Neuron (in vitro differentiated cells): ENCODE measurements around the gene TRPC3.
A peak's percentile ranks its signal among the peaks of the same experiment; 100 is the strongest.

Experiments
- H2AFZ ChIP-seq: one replicate; pipeline ENCODE4 v1.6.1; 2013; ENCODE audit warnings: low read depth, mild to moderate bottlenecking, inconsistent platforms, low read length, moderate library complexity
- H3K27me3 ChIP-seq: one replicate; pipeline ENCODE4 v1.6.1; 2013; ENCODE audit warnings: low read length; ENCODE audit not compliant: insufficient read depth
- H3K36me3 ChIP-seq: one replicate; pipeline ENCODE4 v1.6.1; 2013; ENCODE audit warnings: low read length; ENCODE audit not compliant: insufficient read depth
- H3K4me1 ChIP-seq: one replicate; pipeline ENCODE4 v1.6.1; 2013; ENCODE audit warnings: low read length; ENCODE audit not compliant: insufficient read depth
- H3K4me3 ChIP-seq: 2 replicates; pipeline ENCODE4 v1.5.1; 2013; ENCODE audit warnings: mild to moderate bottlenecking, low read length, moderate library complexity
- H3K9me3 ChIP-seq: one replicate; pipeline ENCODE4 v1.6.1; 2013; ENCODE audit warnings: low read length

The TRPC3 gene

DNA sequence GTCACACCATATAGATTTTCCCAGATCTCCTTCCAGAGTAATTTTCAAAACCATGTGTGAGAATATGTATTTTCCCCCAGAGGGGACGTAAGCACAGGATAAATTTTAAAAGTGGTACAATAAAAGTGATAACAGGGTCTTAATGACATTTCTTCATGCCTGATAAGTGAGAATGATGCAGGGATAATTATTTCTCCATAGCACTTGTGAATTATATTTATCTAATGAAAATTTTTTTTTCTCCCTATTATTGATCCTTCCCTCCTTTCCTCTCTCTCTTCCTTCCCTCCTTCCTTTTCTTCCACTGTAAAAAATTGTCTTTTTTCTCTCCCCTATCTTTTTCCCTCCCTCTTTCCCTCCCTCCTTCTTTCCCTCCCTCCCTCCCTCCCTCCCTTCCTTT, 17.0 kb upstream of the TRPC3 start:
- Histone ChIP-seq H3K9me3 (no peaks in the 10 kb centered on the region), H3K4me3 (no peak overlapping the region), H3K36me3 (no peaks in the 10 kb centered on the region), H2AFZ (no peak overlapping the region), H3K4me1 (no peaks in the 10 kb centered on the region), H3K27me3 (peaks cover 2% of the 10 kb centered on the region)

DNA sequence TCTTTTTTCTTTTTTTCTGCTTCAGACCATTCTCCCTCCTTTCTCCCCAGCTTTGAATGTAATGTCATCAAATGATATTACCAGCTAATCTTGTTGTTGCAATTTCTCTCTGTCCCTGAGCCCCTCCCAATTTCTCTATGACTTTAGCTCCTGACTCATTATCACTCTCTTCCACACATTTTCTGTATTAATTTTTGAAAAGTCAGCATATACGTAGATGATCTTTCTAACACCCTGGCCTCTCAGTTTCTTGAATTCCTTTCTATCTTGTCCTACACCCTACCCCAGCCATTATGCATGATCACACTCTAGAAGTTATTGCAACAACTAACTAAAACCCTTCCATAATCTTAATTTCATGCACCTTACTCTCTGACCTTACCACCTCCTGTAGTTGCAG, 13.1 kb upstream of the TRPC3 start:
- no peak overlapping the region for H3K4me3 ChIP-seq
- H2AFZ ChIP-seq = no peak overlapping the region
- H3K4me1 ChIP-seq = no peaks in the 10 kb centered on the region
- H3K9me3 ChIP-seq = no peaks in the 10 kb centered on the region
- peaks cover 2% of the 10 kb centered on the region for H3K27me3 ChIP-seq
- no peaks in the 10 kb centered on the region for H3K36me3 ChIP-seq

DNA sequence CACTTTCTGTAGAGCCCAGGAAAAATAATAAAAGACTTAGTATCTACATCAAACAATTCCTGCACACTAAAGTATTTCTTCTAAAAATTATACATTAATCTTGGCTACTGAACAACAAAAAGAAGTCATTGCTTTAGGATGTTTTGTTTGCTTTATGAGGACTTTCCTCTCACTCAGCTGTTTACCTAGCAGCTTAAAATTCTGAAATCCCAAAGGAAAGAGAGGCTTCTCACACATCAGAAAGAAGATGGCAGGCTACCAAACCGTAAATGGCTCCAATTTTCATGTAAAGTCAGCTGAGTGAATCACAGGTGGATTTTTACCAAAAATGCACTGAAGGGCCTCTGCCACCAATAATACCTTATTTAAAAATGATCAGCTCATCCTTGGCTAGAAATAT, 9.0 kb upstream of the TRPC3 start:
- Histone ChIP-seq H3K27me3 (peaks cover 2% of the 10 kb centered on the region), H3K4me1 (no peaks in the 10 kb centered on the region), H2AFZ (no peak overlapping the region), H3K9me3 (no peaks in the 10 kb centered on the region), H3K36me3 (no peaks in the 10 kb centered on the region), H3K4me3 (no peak overlapping the region)

- Histone ChIP-seq H2AFZ (no peak overlapping the region), H3K4me1 (no peaks in the 10 kb centered on the region), H3K4me3 (no peak overlapping the region), H3K36me3 (no peaks in the 10 kb centered on the region), H3K27me3 (peaks cover 4% of the 10 kb centered on the region), H3K9me3 (no peaks in the 10 kb centered on the region)
These were observed 6.9 kb upstream of the TRPC3 start for GRCh38 chr4:121958777-121959176.

- Histone ChIP-seq H3K9me3 (no peaks in the 10 kb centered on the region), H3K4me1 (no peaks in the 10 kb centered on the region), H2AFZ (no peak overlapping the region), H3K27me3 (peaks cover 18% of the 10 kb centered on the region), H3K36me3 (no peaks in the 10 kb centered on the region), H3K4me3 (no peak overlapping the region)
These were observed 5.4 kb upstream of the TRPC3 start for GRCh38 chr4:121957266-121957665.

DNA sequence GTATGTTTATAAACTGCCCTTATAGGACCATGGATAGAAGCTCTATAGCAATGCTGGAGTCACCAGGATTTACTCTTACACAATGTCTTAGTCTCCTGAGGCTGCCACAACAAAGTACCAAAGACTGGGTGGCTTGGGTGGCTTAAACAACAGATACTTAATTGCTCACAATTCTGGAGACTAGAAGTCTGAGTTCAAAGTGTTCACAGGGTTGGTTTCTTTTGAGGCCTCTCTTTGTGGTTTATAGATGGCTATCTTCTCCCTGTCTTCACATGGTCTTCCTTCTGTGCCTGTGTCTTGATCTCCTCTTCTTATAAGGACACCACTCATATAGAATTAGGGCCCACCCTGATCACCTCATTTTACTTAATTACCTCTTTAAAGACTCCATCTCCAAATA, 2.0 kb upstream of the TRPC3 start:
- no peaks in the 10 kb centered on the region for H3K9me3 ChIP-seq
- H3K4me1 ChIP-seq = no peaks in the 10 kb centered on the region
- H3K4me3 ChIP-seq = no peak overlapping the region
- no peaks in the 10 kb centered on the region for H3K36me3 ChIP-seq
- no peak overlapping the region for H2AFZ ChIP-seq
- peaks cover 19% of the 10 kb centered on the region for H3K27me3 ChIP-seq

DNA sequence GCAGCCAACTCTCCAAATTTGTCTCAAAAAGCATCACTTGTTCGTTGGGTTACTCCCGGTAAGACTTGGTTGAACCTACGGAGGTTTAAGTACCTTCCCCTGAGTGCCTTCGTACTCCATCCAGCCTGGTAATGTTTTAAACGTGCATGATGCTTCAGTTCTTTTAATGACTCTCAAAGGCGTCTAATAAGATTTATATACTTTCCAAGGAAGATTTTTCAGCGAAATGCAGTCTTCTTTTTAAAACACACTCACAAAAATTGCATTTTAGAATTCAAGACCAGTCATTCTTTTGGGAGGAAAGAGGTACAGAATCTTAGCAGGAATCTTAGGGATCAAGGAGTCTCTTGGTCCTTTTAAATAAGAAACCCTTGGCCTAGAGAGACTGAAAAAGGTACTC, 430 bp upstream of the TRPC3 start:
- no peaks in the 10 kb centered on the region for H3K9me3 ChIP-seq
- H3K36me3 ChIP-seq = no peaks in the 10 kb centered on the region
- peaks cover 19% of the 10 kb centered on the region for H3K27me3 ChIP-seq
- peak overlapping the region; percentile 54 for H3K4me3 ChIP-seq
- H3K4me1 ChIP-seq = no peaks in the 10 kb centered on the region
- no peak overlapping the region for H2AFZ ChIP-seq

GRCh38 chr4:121950680-121951520, 960 bp downstream of the TRPC3 start:
- Histone ChIP-seq H3K4me3 (peak overlapping the region; percentile 54), H3K4me1 (no peaks in the 10 kb centered on the region), H2AFZ (peak overlapping the region; percentile 96), H3K9me3 (no peaks in the 10 kb centered on the region), H3K27me3 (peaks cover 19% of the 10 kb centered on the region), H3K36me3 (no peaks in the 10 kb centered on the region)

DNA sequence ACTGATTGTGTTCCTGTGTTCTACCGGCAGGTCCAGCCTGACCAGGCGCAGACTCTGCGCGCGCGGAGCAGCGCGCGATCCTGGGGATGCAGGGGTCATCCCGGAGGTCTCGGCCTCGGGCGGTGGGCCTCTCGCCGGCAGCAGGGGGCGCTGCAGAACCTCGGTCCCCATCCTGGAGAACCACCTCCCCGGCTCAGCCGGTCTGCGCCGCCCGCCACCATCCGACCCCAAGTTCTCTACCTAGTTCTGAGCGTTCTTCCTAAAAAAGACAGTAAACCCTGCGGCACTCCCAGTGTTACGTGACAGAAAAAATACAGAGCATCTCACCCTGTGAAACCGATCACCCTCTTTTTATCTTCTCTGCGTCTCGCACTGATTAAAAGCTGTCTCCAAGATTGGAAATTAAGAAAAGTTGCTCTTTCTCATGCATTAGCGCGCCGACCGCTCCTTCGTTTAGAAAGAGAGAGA, 1.6 kb downstream of the TRPC3 start:
- Histone ChIP-seq H3K9me3 (no peaks in the 10 kb centered on the region), H3K36me3 (no peaks in the 10 kb centered on the region), H3K27me3 (peaks cover 19% of the 10 kb centered on the region), H3K4me3 (peak overlapping the region; percentile 54), H3K4me1 (no peaks in the 10 kb centered on the region), H2AFZ (peak overlapping the region; percentile 96)

DNA sequence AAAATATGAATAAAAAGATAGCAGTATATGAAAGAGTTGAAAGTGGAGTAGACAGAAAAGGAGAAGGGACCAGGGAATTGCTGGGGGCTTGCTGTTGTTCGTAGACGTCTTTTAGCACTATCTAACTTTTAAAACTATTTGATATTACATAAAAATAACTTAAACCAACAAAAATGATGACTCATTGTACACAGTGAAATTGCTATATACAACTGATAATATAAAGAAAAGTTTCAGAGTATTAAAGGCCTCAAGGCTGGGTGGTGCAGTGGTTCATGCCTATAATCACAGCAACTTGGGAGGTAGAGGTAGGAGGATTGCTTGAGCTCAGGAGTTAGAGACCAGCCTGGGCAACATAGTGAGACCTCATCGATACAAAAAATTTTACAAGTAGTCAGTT, 5.2 kb downstream of the TRPC3 start:
- no peak overlapping the region for H2AFZ ChIP-seq
- no peaks in the 10 kb centered on the region for H3K27me3 ChIP-seq

GRCh38 chr4:121943941-121944340, 7.9 kb downstream of the TRPC3 start:
- no peaks in the 10 kb centered on the region for H3K27me3 ChIP-seq
- H3K9me3 ChIP-seq = no peaks in the 10 kb centered on the region
- H3K4me3 ChIP-seq = no peak overlapping the region
- no peak overlapping the region for H2AFZ ChIP-seq
- no peaks in the 10 kb centered on the region for H3K4me1 ChIP-seq
- no peaks in the 10 kb centered on the region for H3K36me3 ChIP-seq

More for the DNA sequence above, 5.2 kb downstream of the TRPC3 start:
- Histone ChIP-seq H3K36me3 (no peaks in the 10 kb centered on the region), H3K9me3 (no peaks in the 10 kb centered on the region), H3K4me3 (no peak overlapping the region), H3K4me1 (no peaks in the 10 kb centered on the region)

- Histone ChIP-seq H2AFZ (no peak overlapping the region), H3K4me1 (no peaks in the 10 kb centered on the region), H3K4me3 (no peak overlapping the region), H3K27me3 (no peaks in the 10 kb centered on the region), H3K9me3 (no peaks in the 10 kb centered on the region), H3K36me3 (no peaks in the 10 kb centered on the region)
These were observed 12.2 kb downstream of the TRPC3 start for GRCh38 chr4:121939690-121940089.

GRCh38 chr4:121938282-121939092, 13.4 kb downstream of the TRPC3 start:
- no peaks in the 10 kb centered on the region for H3K27me3 ChIP-seq
- no peaks in the 10 kb centered on the region for H3K4me1 ChIP-seq
- H2AFZ ChIP-seq = no peak overlapping the region
- H3K9me3 ChIP-seq = no peaks in the 10 kb centered on the region
- H3K4me3 ChIP-seq = no peak overlapping the region
- H3K36me3 ChIP-seq = no peaks in the 10 kb centered on the region
